ENCODE results near the gene CUTA. TPM values are rescaled to one million over a fixed set of nuclear protein-coding genes. Genes with fewer than 3 reads are reported as not detected.

The CUTA gene
- 100 to 1,000 TPM; 198 to 201 TPM for total RNA-seq
- polyA plus RNA-seq = 100 to 1,000 TPM; 338 to 441 (median 385) TPM
- total RNA-seq = 36.1 to 96.2 (median 52.8) reads per million in 6 experiments

GRCh38 chr6:33417903-33418689 is at the start of gene CUTA:
CUTA (minus strand) TSS chr6:33418107; CDS start chr6:33418000, 107 bp downstream.
- Mint-ChIP-seq H3K9me3 (no peaks in the 10 kb centered on the region), H3K27ac (peak within 1 kb of the TSS; percentile 98 to 100 (median 99)), H3K27me3 (no peaks in the 10 kb centered on the region), H3K4me3 (peak within 1 kb of the TSS; percentile 90 to 95 (median 92)), H3K4me1 (peaks cover 49 to 94% (median 80%) of the 10 kb centered on the region in 4 donors), H3K36me3 (peaks cover 0 to 35% (median 6%) of the 10 kb centered on the region in 3 donors)
- peak; percentile 90 for ATAC-seq
- DNase-seq = peak; percentile 93 to 100 (median 99)
- POLR2A ChIA-PET = interaction anchor here (0.6 to 3.7 kb wide), 19 partner anchors 8 to 446 kb away, joined by 3 to 58 read pairs (median 8); partner anchors contain the start of genes B3GALT4, PFDN6, RGL2 and RPS18

GRCh38 chr6:33467091-33467490 is 49.2 kb upstream of the CUTA start:
- ATAC-seq (no peak), DNase-seq (no peak)
- Mint-ChIP-seq H3K4me3 (no peak overlapping the region), H3K27me3 (peaks cover 0 to 2% (median 0%) of the 10 kb centered on the region in 5 donors), H3K27ac (no peak overlapping the region), H3K36me3 (no peaks in the 10 kb centered on the region), H3K4me1 (peaks cover 0 to 1% (median 0%) of the 10 kb centered on the region in 4 donors), H3K9me3 (no peaks in the 10 kb centered on the region)
- POLR2A ChIA-PET = interaction anchor here (0.6 kb wide), 1 partner anchor 86 kb away, joined by 5 read pairs; no protein-coding TSS in a partner anchor

- POLR2A ChIA-PET = interaction anchor here (0.6 kb wide), 1 partner anchor 87 kb away, joined by 5 read pairs; no protein-coding TSS in a partner anchor
- ATAC-seq (no peak), DNase-seq (no peak)
- H3K36me3 Mint-ChIP-seq = no peaks in the 10 kb centered on the region
- H3K4me1 Mint-ChIP-seq = peaks cover 0 to 1% (median 0%) of the 10 kb centered on the region in 4 donors
- H3K4me3 Mint-ChIP-seq = no peak overlapping the region
- H3K27ac Mint-ChIP-seq = no peak overlapping the region
- peaks cover 0 to 2% (median 0%) of the 10 kb centered on the region in 5 donors for H3K27me3 Mint-ChIP-seq
- no peaks in the 10 kb centered on the region for H3K9me3 Mint-ChIP-seq
Measured at GRCh38 chr6:33466075-33466735, 48.3 kb upstream of the CUTA start.

GRCh38 chr6:33459226-33459625 is 41.3 kb upstream of the CUTA start:
- POLR2A ChIA-PET = no interaction called here
- H3K9me3 Mint-ChIP-seq = no peaks in the 10 kb centered on the region
- H3K4me1 Mint-ChIP-seq = peaks cover 18 to 34% (median 25%) of the 10 kb centered on the region in 4 donors
- H3K27me3 Mint-ChIP-seq = peaks cover 0 to 2% (median 0%) of the 10 kb centered on the region in 5 donors
- no peak overlapping the region for H3K27ac Mint-ChIP-seq
- H3K36me3 Mint-ChIP-seq = peaks cover 0 to 17% (median 14%) of the 10 kb centered on the region in 3 donors
- no peak for DNase-seq
- ATAC-seq = no peak
- no peak overlapping the region for H3K4me3 Mint-ChIP-seq

- H3K36me3 Mint-ChIP-seq = peaks cover 0 to 17% (median 14%) of the 10 kb centered on the region in 3 donors
- no peak overlapping the region for H3K4me3 Mint-ChIP-seq
- DNase-seq (no peak), ATAC-seq (no peak)
- H3K9me3 Mint-ChIP-seq = no peaks in the 10 kb centered on the region
- H3K4me1 Mint-ChIP-seq = peaks cover 22 to 39% (median 28%) of the 10 kb centered on the region in 4 donors
- POLR2A ChIA-PET = no interaction called here
- H3K27ac Mint-ChIP-seq = no peak overlapping the region
- peaks cover 0 to under 1% (median 0%) of the 10 kb centered on the region in 5 donors for H3K27me3 Mint-ChIP-seq
Measured at GRCh38 chr6:33458676-33459075, 40.8 kb upstream of the CUTA start.

GRCh38 chr6:33456156-33456555 is 38.2 kb upstream of the CUTA start:
- Mint-ChIP-seq H3K4me3 (peak overlapping the region in 8 of 10 donors; percentile 12 to 91 (median 49)), H3K36me3 (peaks cover 0 to 17% (median 14%) of the 10 kb centered on the region in 3 donors), H3K9me3 (no peaks in the 10 kb centered on the region), H3K4me1 (peaks cover 31 to 63% (median 40%) of the 10 kb centered on the region in 4 donors), H3K27me3 (no peaks in the 10 kb centered on the region), H3K27ac (peak overlapping the region in 2 of 10 donors; percentile 42 to 96)
- POLR2A ChIA-PET = interaction anchor here (0.7 to 4.2 kb wide), 3 partner anchors 25 to 124 kb away, joined by 4 to 52 read pairs (median 21); partner anchors contain the start of genes BAK1, CUTA and SYNGAP1
- ATAC-seq = no peak
- DNase-seq = no peak

- Mint-ChIP-seq H3K27me3 (no peaks in the 10 kb centered on the region), H3K4me3 (peak overlapping the region; percentile 91 to 100 (median 94)), H3K4me1 (peaks cover 31 to 68% (median 42%) of the 10 kb centered on the region in 4 donors), H3K9me3 (no peaks in the 10 kb centered on the region), H3K36me3 (peaks cover 0 to 22% (median 14%) of the 10 kb centered on the region in 3 donors), H3K27ac (peak overlapping the region; percentile 63 to 99 (median 96))
- DNase-seq (peak in 1 of 10 donors; percentile 7), ATAC-seq (no peak)
- POLR2A ChIA-PET = interaction anchor here (0.9 to 4.2 kb wide), 10 partner anchors 24 to 184 kb away, joined by 3 to 52 read pairs (median 10); partner anchors contain the start of genes BAK1, CUTA, PFDN6 and PHF1
Measured at GRCh38 chr6:33455051-33455450, 37.1 kb upstream of the CUTA start.

GRCh38 chr6:33454009-33454946 is 36.4 kb upstream of the CUTA start, which contains the start of gene ZBTB9:
ZBTB9 (plus strand) TSS chr6:33454576; CDS start chr6:33455101, 525 bp downstream.
- POLR2A ChIA-PET = interaction anchor here (0.6 to 4.2 kb wide), 19 partner anchors 23 to 482 kb away, joined by 3 to 52 read pairs (median 6); partner anchors contain the start of genes BAK1, CUTA, ITPR3 and PFDN6
- Mint-ChIP-seq H3K4me1 (peaks cover 31 to 69% (median 43%) of the 10 kb centered on the region in 4 donors), H3K9me3 (no peaks in the 10 kb centered on the region), H3K27ac (peak within 1 kb of the TSS; percentile 63 to 99 (median 96)), H3K4me3 (peak within 1 kb of the TSS; percentile 91 to 100 (median 94)), H3K27me3 (no peaks in the 10 kb centered on the region), H3K36me3 (peaks cover 0 to 25% (median 14%) of the 10 kb centered on the region in 3 donors)
- ATAC-seq = peak; percentile 97 to 99
- peak; percentile 87 to 96 (median 92) for DNase-seq

GRCh38 chr6:33453393-33454008 is 35.6 kb upstream of the CUTA start:
- H3K9me3 Mint-ChIP-seq = no peaks in the 10 kb centered on the region
- ATAC-seq (no peak), DNase-seq (peak in 2 of 10 donors; percentile 19 to 23)
- POLR2A ChIA-PET = interaction anchor here (0.8 to 4.2 kb wide), 15 partner anchors 22 to 481 kb away, joined by 3 to 52 read pairs (median 6); partner anchors contain the start of genes BAK1, CUTA, ITPR3 and PFDN6
- no peaks in the 10 kb centered on the region for H3K27me3 Mint-ChIP-seq
- peak overlapping the region; percentile 91 to 100 (median 94) for H3K4me3 Mint-ChIP-seq
- H3K4me1 Mint-ChIP-seq = peaks cover 32 to 77% (median 44%) of the 10 kb centered on the region in 4 donors
- peak overlapping the region; percentile 63 to 99 (median 96) for H3K27ac Mint-ChIP-seq
- H3K36me3 Mint-ChIP-seq = peaks cover 0 to 33% (median 19%) of the 10 kb centered on the region in 3 donors

GRCh38 chr6:33452496-33452895 is 34.6 kb upstream of the CUTA start:
- no peak for DNase-seq
- no peaks in the 10 kb centered on the region for H3K9me3 Mint-ChIP-seq
- peak overlapping the region in 2 of 10 donors; percentile 29 to 100 for H3K4me3 Mint-ChIP-seq
- POLR2A ChIA-PET = interaction anchor here (0.6 to 4.2 kb wide), 2 partner anchors 21 to 111 kb away, joined by 4 to 52 read pairs; no protein-coding TSS in a partner anchor
- peaks cover 34 to 85% (median 51%) of the 10 kb centered on the region in 4 donors for H3K4me1 Mint-ChIP-seq
- H3K36me3 Mint-ChIP-seq = peaks cover 0 to 42% (median 19%) of the 10 kb centered on the region in 3 donors
- no peak for ATAC-seq
- H3K27ac Mint-ChIP-seq = peak overlapping the region; percentile 8 to 98 (median 75)
- H3K27me3 Mint-ChIP-seq = no peaks in the 10 kb centered on the region

- POLR2A ChIA-PET = no interaction called here
- DNase-seq (no peak), ATAC-seq (no peak)
- Mint-ChIP-seq H3K36me3 (peaks cover 0 to 40% (median 15%) of the 10 kb centered on the region in 3 donors), H3K9me3 (no peaks in the 10 kb centered on the region), H3K27me3 (no peaks in the 10 kb centered on the region), H3K4me1 (peaks cover 32 to 79% (median 49%) of the 10 kb centered on the region in 4 donors), H3K4me3 (peak overlapping the region in 3 of 10 donors; percentile 8 to 77 (median 33)), H3K27ac (peak overlapping the region; percentile 48 to 91 (median 74))
Measured at GRCh38 chr6:33451606-33452005, 33.7 kb upstream of the CUTA start.
